Stimulated activated naive CD8-positive, alpha-beta T cell treated with anti-CD3 and anti-CD28 coated beads, Interleukin-15, Interleukin-2, amounts not matched to agents 100 ng/mL and 50 ng/mL, for 24 hours (primary cell): ENCODE data around the gene FBXL13.
A peak's percentile ranks its signal among the peaks of the same experiment; 100 is the strongest.
"Not testable (repeated sequence)": the region's sequence is repeated elsewhere in the genome, so short reads cannot be mapped to it uniquely, and the experiment has no call there.

ENCODE experiments used
- H3K27ac Mint-ChIP-seq: one replicate; pipeline ENCODE4 v1.8.0; 2021; ENCODE audit warnings: mild to moderate bottlenecking, mixed read lengths
- H3K27me3 Mint-ChIP-seq: one replicate; pipeline ENCODE4 v1.8.0; 2021; ENCODE audit warnings: mixed read lengths
- H3K36me3 Mint-ChIP-seq: one replicate; pipeline ENCODE4 v1.8.0; 2021; ENCODE audit warnings: low read depth, mixed read lengths
- H3K4me1 Mint-ChIP-seq: one replicate; pipeline ENCODE4 v1.8.0; 2021; ENCODE audit warnings: low read depth, mixed read lengths
- H3K4me3 Mint-ChIP-seq: one replicate; pipeline ENCODE4 v1.8.0; 2021; ENCODE audit warnings: mild to moderate bottlenecking, mixed read lengths
- H3K9me3 Mint-ChIP-seq: one replicate; pipeline ENCODE4 v1.8.0; 2021; ENCODE audit warnings: mixed read lengths

Gene FBXL13

GRCh38 chr7:103074519-103075336 lies at the start of gene FBXL13, which contains the start of gene ARMC10:
Gene FBXL13, minus strand, starts transcription at chr7:103074796.
Gene ARMC10, plus strand, starts transcription at chr7:103075140. Its CDS starts 133 bp downstream, at chr7:103075273.
- no peaks in the 10 kb centered on the region for H3K9me3 Mint-ChIP-seq
- H3K4me1 Mint-ChIP-seq = peaks cover 50% of the 10 kb centered on the region
- H3K27me3 Mint-ChIP-seq = no peaks in the 10 kb centered on the region
- H3K27ac Mint-ChIP-seq = peak within 1 kb of the TSS; percentile 91
- peak within 1 kb of the TSS; percentile 95 for H3K4me3 Mint-ChIP-seq
- H3K36me3 Mint-ChIP-seq = peaks cover 26% of the 10 kb centered on the region

DNA sequence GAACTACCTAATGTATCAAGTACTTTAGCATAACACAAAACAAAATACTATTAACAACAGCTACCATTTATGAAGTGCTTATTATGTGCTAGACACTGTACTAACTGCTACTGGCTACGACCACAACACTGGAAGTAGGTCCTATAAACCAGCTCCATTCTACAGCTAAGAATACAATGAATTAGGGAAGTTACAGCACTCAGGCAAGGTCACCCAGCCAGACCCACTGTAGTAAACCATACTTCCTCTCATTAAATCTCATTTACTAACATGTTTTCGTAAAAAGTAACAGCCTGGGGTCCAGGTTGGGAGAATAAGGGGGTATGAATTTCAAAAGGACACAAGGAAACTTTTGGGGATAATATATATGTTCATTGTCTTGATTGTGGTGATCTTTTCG lies 48.9 kb upstream of the FBXL13 start:
- no peak overlapping the region for H3K27ac Mint-ChIP-seq
- no peaks in the 10 kb centered on the region for H3K9me3 Mint-ChIP-seq
- H3K36me3 Mint-ChIP-seq = peaks cover 62% of the 10 kb centered on the region
- H3K27me3 Mint-ChIP-seq = no peaks in the 10 kb centered on the region
- H3K4me1 Mint-ChIP-seq = no peaks in the 10 kb centered on the region
- no peak overlapping the region for H3K4me3 Mint-ChIP-seq

DNA sequence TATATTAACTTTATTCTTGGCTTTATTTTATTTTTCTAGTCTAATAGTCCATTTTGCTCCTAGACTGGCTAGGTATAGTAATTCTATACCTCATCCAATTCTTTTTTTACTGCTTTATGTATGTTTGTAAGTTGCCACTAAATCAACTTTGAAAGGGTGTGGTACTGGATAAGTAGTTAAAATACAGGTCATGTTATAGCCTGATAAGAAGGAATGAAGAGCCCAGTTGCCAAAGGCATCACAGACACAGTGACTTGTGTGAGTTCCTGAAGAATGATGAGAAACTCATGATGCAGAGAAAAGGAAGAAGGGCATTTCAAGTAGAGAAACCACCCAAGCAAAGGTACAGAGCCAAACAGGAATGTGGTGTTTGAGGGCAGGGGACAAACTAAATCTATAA lies 47.0 kb upstream of the FBXL13 start:
- Mint-ChIP-seq H3K9me3 (no peaks in the 10 kb centered on the region), H3K4me3 (no peak overlapping the region), H3K4me1 (no peaks in the 10 kb centered on the region), H3K36me3 (peaks cover 45% of the 10 kb centered on the region), H3K27ac (no peak overlapping the region), H3K27me3 (no peaks in the 10 kb centered on the region)

- Mint-ChIP-seq H3K27me3 (no peaks in the 10 kb centered on the region), H3K36me3 (peaks cover 40% of the 10 kb centered on the region), H3K4me3 (no peak overlapping the region), H3K4me1 (no peaks in the 10 kb centered on the region), H3K9me3 (no peaks in the 10 kb centered on the region), H3K27ac (no peak overlapping the region)
Measured at GRCh38 chr7:103120362-103120761, 45.8 kb upstream of the FBXL13 start.

DNA sequence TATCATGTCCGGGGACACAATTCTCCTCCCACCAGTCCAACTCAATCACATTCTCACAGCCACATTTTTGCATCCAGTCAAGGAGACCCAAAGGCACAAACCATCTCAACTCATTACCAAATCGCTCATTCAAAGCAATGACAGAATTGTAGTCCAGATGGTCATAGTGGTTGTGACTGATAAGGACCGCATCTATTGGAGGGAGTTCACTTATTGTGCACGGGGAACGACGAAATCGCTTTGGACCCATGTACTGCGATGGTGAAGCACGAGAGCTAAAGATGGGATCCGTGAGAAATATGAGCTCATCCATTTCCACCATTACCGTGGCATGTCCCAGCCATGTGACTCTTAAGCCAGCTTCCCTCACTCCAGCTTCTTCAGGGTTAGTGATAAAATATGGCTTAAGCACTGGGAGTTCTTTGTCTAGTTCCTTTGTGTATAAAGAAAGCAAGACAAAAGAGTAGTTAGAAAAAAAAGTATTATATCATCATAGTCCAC lies 45.2 kb upstream of the FBXL13 start:
- Mint-ChIP-seq H3K9me3 (no peaks in the 10 kb centered on the region), H3K27ac (no peak overlapping the region), H3K36me3 (peaks cover 44% of the 10 kb centered on the region), H3K27me3 (no peaks in the 10 kb centered on the region), H3K4me1 (no peaks in the 10 kb centered on the region), H3K4me3 (no peak overlapping the region)

- Mint-ChIP-seq H3K4me3 (no peak overlapping the region), H3K36me3 (peaks cover 49% of the 10 kb centered on the region), H3K27ac (no peak overlapping the region), H3K9me3 (peaks cover 4% of the 10 kb centered on the region), H3K4me1 (no peaks in the 10 kb centered on the region), H3K27me3 (no peaks in the 10 kb centered on the region)
Measured at GRCh38 chr7:103117465-103117864, 42.9 kb upstream of the FBXL13 start.

GRCh38 chr7:103116991-103117390 lies 42.4 kb upstream of the FBXL13 start:
- H3K27me3 Mint-ChIP-seq = no peaks in the 10 kb centered on the region
- H3K4me1 Mint-ChIP-seq = no peaks in the 10 kb centered on the region
- H3K36me3 Mint-ChIP-seq = peaks cover 48% of the 10 kb centered on the region
- peaks cover 4% of the 10 kb centered on the region for H3K9me3 Mint-ChIP-seq
- no peak overlapping the region for H3K27ac Mint-ChIP-seq
- H3K4me3 Mint-ChIP-seq = no peak overlapping the region

GRCh38 chr7:103116511-103116910 lies 41.9 kb upstream of the FBXL13 start:
- H3K9me3 Mint-ChIP-seq = peaks cover 4% of the 10 kb centered on the region
- no peak overlapping the region for H3K4me3 Mint-ChIP-seq
- H3K4me1 Mint-ChIP-seq = no peaks in the 10 kb centered on the region
- H3K36me3 Mint-ChIP-seq = peaks cover 48% of the 10 kb centered on the region
- H3K27me3 Mint-ChIP-seq = no peaks in the 10 kb centered on the region
- no peak overlapping the region for H3K27ac Mint-ChIP-seq

GRCh38 chr7:103115771-103116170 lies 41.2 kb upstream of the FBXL13 start:
- no peaks in the 10 kb centered on the region for H3K4me1 Mint-ChIP-seq
- H3K27ac Mint-ChIP-seq = no peak overlapping the region
- H3K4me3 Mint-ChIP-seq = no peak overlapping the region
- no peaks in the 10 kb centered on the region for H3K27me3 Mint-ChIP-seq
- peaks cover 48% of the 10 kb centered on the region for H3K36me3 Mint-ChIP-seq
- peaks cover 4% of the 10 kb centered on the region for H3K9me3 Mint-ChIP-seq

GRCh38 chr7:103114576-103115008 lies 40.0 kb upstream of the FBXL13 start:
- H3K27ac Mint-ChIP-seq = no peak overlapping the region
- no peaks in the 10 kb centered on the region for H3K4me1 Mint-ChIP-seq
- H3K36me3 Mint-ChIP-seq = peaks cover 51% of the 10 kb centered on the region

GRCh38 chr7:103113164-103113563 lies 38.6 kb upstream of the FBXL13 start:
- H3K4me3 Mint-ChIP-seq = no peak overlapping the region
- H3K27ac Mint-ChIP-seq = no peak overlapping the region
- peaks cover 4% of the 10 kb centered on the region for H3K9me3 Mint-ChIP-seq
- peaks cover 60% of the 10 kb centered on the region for H3K36me3 Mint-ChIP-seq
- no peaks in the 10 kb centered on the region for H3K27me3 Mint-ChIP-seq
- H3K4me1 Mint-ChIP-seq = no peaks in the 10 kb centered on the region

More at GRCh38 chr7:103114576-103115008, 40.0 kb upstream of the FBXL13 start:
- Mint-ChIP-seq H3K9me3 (peaks cover 4% of the 10 kb centered on the region), H3K27me3 (no peaks in the 10 kb centered on the region), H3K4me3 (no peak overlapping the region)

DNA sequence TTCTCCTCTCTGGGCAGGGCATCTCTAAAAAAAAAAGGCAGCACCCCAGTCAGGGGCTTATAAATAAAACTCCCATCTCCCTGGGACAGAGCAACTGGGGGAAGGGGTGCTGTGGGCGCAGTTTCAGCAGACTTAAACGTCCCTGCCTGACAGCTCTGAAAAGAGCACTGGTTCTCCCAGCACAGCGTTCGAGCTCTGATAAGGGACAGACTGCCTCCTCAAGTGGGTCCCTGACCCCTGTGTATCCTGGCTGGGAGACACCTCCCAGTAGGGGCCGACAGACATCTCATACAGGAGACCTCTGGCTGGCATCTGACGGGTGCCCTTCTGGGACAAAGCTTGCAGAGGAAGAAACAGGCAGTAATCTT lies 32.1 kb upstream of the FBXL13 start:
- H3K4me1 Mint-ChIP-seq, H3K9me3 Mint-ChIP-seq, H3K27ac Mint-ChIP-seq, H3K27me3 Mint-ChIP-seq, H3K4me3 Mint-ChIP-seq: not testable (repeated sequence)
- H3K36me3 Mint-ChIP-seq = peaks cover 67% of the 10 kb centered on the region

DNA sequence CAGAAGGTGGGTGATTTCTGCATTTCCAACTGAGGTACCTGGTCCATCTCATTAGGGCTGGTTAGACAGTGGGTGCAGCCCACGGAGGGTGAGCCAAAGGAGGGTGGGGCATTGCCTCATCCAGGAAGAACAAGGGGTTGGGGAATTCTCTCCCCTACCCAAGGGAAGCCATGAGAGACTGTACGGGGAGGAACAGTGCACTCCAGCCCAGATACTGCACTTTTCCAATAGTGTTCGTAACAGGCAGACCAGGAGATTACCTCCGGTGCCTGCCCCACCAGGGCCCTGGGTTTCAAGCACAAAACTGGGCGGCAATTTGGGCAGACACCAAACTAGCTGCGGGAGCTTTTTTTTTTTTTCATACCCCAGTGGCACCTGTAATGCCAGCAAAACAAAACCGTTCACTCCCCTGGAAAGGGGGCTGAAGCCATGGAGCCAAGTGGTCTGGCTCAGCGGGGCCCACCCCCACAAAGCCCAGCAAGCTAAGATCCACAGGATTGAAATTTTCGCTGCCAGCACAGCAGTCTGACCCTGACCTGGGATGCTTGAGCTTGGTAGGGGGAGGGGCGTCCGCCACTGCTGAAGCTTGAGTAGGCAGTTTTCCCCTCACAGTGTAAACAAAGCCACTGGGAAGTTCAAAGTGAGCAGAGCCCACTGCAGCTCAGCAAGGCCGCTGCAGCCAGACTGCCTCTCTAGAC lies 31.6 kb upstream of the FBXL13 start:
- Mint-ChIP-seq H3K4me3 (no peak overlapping the region), H3K4me1 (no peaks in the 10 kb centered on the region), H3K9me3 (no peaks in the 10 kb centered on the region), H3K36me3 (peaks cover 61% of the 10 kb centered on the region), H3K27me3 (no peaks in the 10 kb centered on the region), H3K27ac (no peak overlapping the region)

GRCh38 chr7:103101543-103101942 lies 26.9 kb upstream of the FBXL13 start:
- no peaks in the 10 kb centered on the region for H3K27me3 Mint-ChIP-seq
- H3K27ac Mint-ChIP-seq = no peak overlapping the region
- peaks cover 43% of the 10 kb centered on the region for H3K36me3 Mint-ChIP-seq
- H3K4me1 Mint-ChIP-seq = no peaks in the 10 kb centered on the region
- H3K4me3 Mint-ChIP-seq = no peak overlapping the region
- H3K9me3 Mint-ChIP-seq = no peaks in the 10 kb centered on the region

- H3K27ac Mint-ChIP-seq = no peak overlapping the region
- H3K9me3 Mint-ChIP-seq = no peaks in the 10 kb centered on the region
- H3K4me3 Mint-ChIP-seq = no peak overlapping the region
- peaks cover 53% of the 10 kb centered on the region for H3K36me3 Mint-ChIP-seq
- no peaks in the 10 kb centered on the region for H3K27me3 Mint-ChIP-seq
- H3K4me1 Mint-ChIP-seq = no peaks in the 10 kb centered on the region
Measured at GRCh38 chr7:103100348-103100747, 25.8 kb upstream of the FBXL13 start.
